Psoas muscle (tissue), 8 donors: Measurements from ENCODE around the gene ENOPH1. TPM values are rescaled to one million over a fixed set of nuclear protein-coding genes. Genes with fewer than 3 reads are reported as not detected.
A peak's percentile ranks its signal among the peaks of the same experiment; 100 is the strongest.

Experiments
- ATAC-seq, 4 donors: fragments of 200-7000 bp; cut with Tn5 transposase; one replicate each; pipeline ENCODE4 v1.9.1; 2020; ENCODE audit warnings: moderate library complexity in 3 of 4, mild to moderate bottlenecking in 2 of 4
- DNase-seq, 2 donors: peaks; one replicate each; pipeline ENCODE4 v3.0.0-alpha.2; 2020
- H3K27ac ChIP-seq: fragments of 200-600 bp; one replicate; pipeline ENCODE4 v1.8.0; 2022
- H3K27me3 ChIP-seq, 3 donors: fragments of 200-600 bp in 1 of 3; one replicate each; pipeline versions ENCODE4 v1.6.1 to v1.8.0; 2013 to 2022; ENCODE audit warnings: low read length in 2 of 3, mild to moderate bottlenecking in 2 of 3, moderate library complexity in 1 of 3; ENCODE audit not compliant: insufficient read depth in 3 of 3
- H3K36me3 ChIP-seq, 2 donors: fragments of 200-600 bp in 1 of 2; one replicate each; pipeline versions ENCODE4 v1.6.1 to v1.8.0; 2013 to 2022; ENCODE audit warnings: low read depth in 1 of 2, mild to moderate bottlenecking in 1 of 2, moderate library complexity in 1 of 2; ENCODE audit not compliant: insufficient read depth in 1 of 2
- H3K4me1 ChIP-seq: fragments of 200-600 bp; one replicate; pipeline ENCODE4 v1.8.0; 2022
- H3K4me3 ChIP-seq: fragments of 200-600 bp; one replicate; pipeline ENCODE4 v1.8.0; 2022; ENCODE audit warnings: mild to moderate bottlenecking
- H3K9me3 ChIP-seq: fragments of 200-600 bp; one replicate; pipeline ENCODE4 v1.8.0; 2022
- CTCF ChIP-seq: fragments of 200-600 bp; IDR thresholded peaks from one replicate; pipeline ENCODE4 v1.8.0; 2022; ENCODE audit warnings: antibody characterized with exemption
- WGBS, 3 donors: extraction: QIAGEN DNeasy Blood & Tissue Kit; methylation state at CpG; one replicate each; pipeline versions ENCODE4 v1.1.6 to v1.1.7; 2013; 5-methylcytosine and 5-hydroxymethylcytosine counted together
- intact Hi-C, 2 donors: fragments of 100-400 bp; cut with DNase I; formaldehyde crosslinking; loops; one replicate each; pipeline versions ENCODE4 v1.11.0 to v1.14.2; 2022
- polyA plus RNA-seq, 3 donors: library from polyadenylated mRNA; stranded (reverse); fragments of 200-250 nt; gene quantifications; one replicate each; pipeline ENCODE4 v1.2.3, GENCODE V29; 2013
- total RNA-seq, 4 donors: library from RNA; stranded (reverse); fragmentation: NEBNext Ultra II Directional in 2 of 4; extraction: Animal tissue kit (Norgen Biotek cat#: 25700) in 2 of 4; gene quantifications; one replicate each; pipeline versions ENCODE4 v1.2.1 to v1.2.4, GENCODE V29; 2021 to 2023
- donor health status: healthy with polysubstance abuse.
- donor health status: DM: no; HTN: no; CAD: no; lungs with moderate emphysema.
- donor health status: Bipolar disorder and iron deficiency.
- donor health status: healthy.
- donor health status: DM: yes; HTN: yes; CAD: no.
- donor health status: DM: no; HTN: no; CAD: no.
- donor health status: DM: no; HTN: no; CAD: no.
- donor health status: DM: yes; HTN: yes; CAD: no.

ENOPH1 gene
- total and polyA plus RNA-seq, 7 donors = 9.1 to 27.7 (median 12.5) TPM

GRCh38 chr4:82429728-82430192 is 630 bp upstream of the ENOPH1 start:
- no peak for TF ChIP-seq CTCF
- no peaks in the 10 kb centered on the region for H3K9me3 ChIP-seq
- ATAC-seq (peak in 3 of 4 donors; percentile 2 to 7 (median 2)), DNase-seq (no peak)
- intact Hi-C loops = loop anchor here (1.0 to 10.0 kb wide), 3 partner anchors 55 to 145 kb away; no protein-coding TSS in a partner anchor
- H3K4me3 ChIP-seq = peak overlapping the region; percentile 81
- no peaks in the 10 kb centered on the region for H3K27me3 ChIP-seq
- H3K36me3 ChIP-seq = peaks cover 4 to 34% of the 10 kb centered on the region in 2 donors
- H3K4me1 ChIP-seq = peaks cover 28% of the 10 kb centered on the region
- 0 to 1% (median 0%) methylated on average over 47 to 58 of the region's 58 CpGs for WGBS, 3 donors
- H3K27ac ChIP-seq = peak overlapping the region; percentile 99

GRCh38 chr4:82430964-82431745 is 765 bp downstream of the ENOPH1 start:
- Histone ChIP-seq H3K27me3 (no peaks in the 10 kb centered on the region), H3K9me3 (no peaks in the 10 kb centered on the region), H3K27ac (peak overlapping the region; percentile 99), H3K4me3 (peak overlapping the region; percentile 81), H3K4me1 (peaks cover 27% of the 10 kb centered on the region), H3K36me3 (peaks cover 4 to 20% of the 10 kb centered on the region in 2 donors)
- 7 to 8% (median 7%) methylated on average over 30 to 33 of the region's 33 CpGs for WGBS, 3 donors
- intact Hi-C loops = loop anchor here (10.0 kb wide), 1 partner anchor 146 kb away; no protein-coding TSS in a partner anchor
- ATAC-seq (no peak), DNase-seq (peak in 1 of 2 donors; percentile 14)
- TF ChIP-seq CTCF = no peak

- no peak for DNase-seq
- no peaks in the 10 kb centered on the region for H3K9me3 ChIP-seq
- no peak overlapping the region for H3K27ac ChIP-seq
- no peak for TF ChIP-seq CTCF
- 94 to 99% (median 95%) methylated on average over 4 of the region's 4 CpGs for WGBS, 3 donors
- H3K4me3 ChIP-seq = peak overlapping the region; percentile 81
- no peaks in the 10 kb centered on the region for H3K27me3 ChIP-seq
- intact Hi-C loops = loop anchor here (10.0 kb wide), 1 partner anchor 147 kb away; no protein-coding TSS in a partner anchor
- peaks cover 2 to 13% of the 10 kb centered on the region in 2 donors for H3K36me3 ChIP-seq
- H3K4me1 ChIP-seq = peaks cover 20% of the 10 kb centered on the region
- ATAC-seq = no peak
Observed at GRCh38 chr4:82431831-82432230, 1.4 kb downstream of the ENOPH1 start.

- Histone ChIP-seq H3K36me3 (peaks cover 0 to 6% of the 10 kb centered on the region in 2 donors), H3K27ac (no peak overlapping the region), H3K9me3 (no peaks in the 10 kb centered on the region), H3K4me3 (no peak overlapping the region), H3K4me1 (peaks cover 13% of the 10 kb centered on the region), H3K27me3 (no peaks in the 10 kb centered on the region)
- TF ChIP-seq CTCF = no peak
- no peak for DNase-seq
- no peak for ATAC-seq
- intact Hi-C loops = loop anchor here (10.0 kb wide), 1 partner anchor 148 kb away; no protein-coding TSS in a partner anchor
- 84 to 89% (median 88%) methylated on average over 18 of the region's 18 CpGs for WGBS, 3 donors
Observed at GRCh38 chr4:82432596-82432995, 2.2 kb downstream of the ENOPH1 start.
